Activated CD8-positive, alpha-beta memory T cell treated with anti-CD3 and anti-CD28 coated beads, Interleukin-2, amount 50 U/mL, for 48 hours (primary cell): ENCODE data around the gene MRPL50.

Source experiments
- DNase-seq: peaks from one replicate; pipeline ENCODE4 v3.0.0-alpha.2; 2020

MRPL50 gene

DNA sequence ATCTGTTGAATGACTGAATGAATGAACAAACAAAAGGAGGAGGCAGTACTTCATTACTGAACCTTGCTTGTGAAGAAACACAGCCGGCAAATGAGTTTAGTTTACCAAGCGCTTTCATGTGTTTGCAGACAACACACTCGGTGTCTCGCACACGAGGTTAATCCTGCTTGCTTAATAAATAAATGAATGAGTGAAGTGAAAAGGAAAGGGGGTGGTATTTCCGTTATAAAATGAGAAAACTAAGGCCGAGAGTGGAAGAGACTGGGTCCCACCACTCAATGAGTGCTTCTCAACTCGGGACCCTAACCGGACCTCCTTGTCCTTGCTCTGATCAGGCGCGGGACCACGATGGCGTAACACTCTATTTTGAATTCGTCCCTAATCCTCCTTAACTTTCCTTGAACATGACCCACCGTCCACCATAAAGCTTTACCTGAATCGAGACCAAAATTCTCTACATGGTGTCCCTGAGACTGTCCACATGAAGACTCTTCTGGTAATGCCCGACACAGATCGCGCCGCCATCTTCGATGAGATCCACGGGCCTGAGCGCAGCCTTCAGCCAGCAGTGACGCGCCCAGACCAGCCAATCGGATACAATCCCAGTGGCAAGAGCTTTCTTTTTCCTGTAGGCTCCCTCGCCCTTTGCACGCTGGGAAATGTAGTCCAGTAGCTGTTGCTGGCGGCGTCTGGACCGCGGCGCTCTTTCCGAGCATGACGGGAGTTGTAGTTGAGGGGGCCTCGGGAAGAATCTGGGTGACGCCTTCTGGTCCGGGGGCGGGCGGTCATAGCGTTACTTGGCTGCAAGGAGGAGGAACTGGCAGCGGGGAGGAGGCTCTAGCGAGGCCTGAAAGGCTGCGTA is at the start of gene MRPL50, which contains the start of gene ZNF189:
MRPL50 (minus strand) TSS at position 551 of the 862 bp plus-strand sequence; CDS start at position 525, 26 bp downstream.
ZNF189 (plus strand) TSS at position 784 of the 862 bp plus-strand sequence. CDS start 306 bp downstream, outside the sequence.
- DNase-seq: peak; percentile 91

DNA sequence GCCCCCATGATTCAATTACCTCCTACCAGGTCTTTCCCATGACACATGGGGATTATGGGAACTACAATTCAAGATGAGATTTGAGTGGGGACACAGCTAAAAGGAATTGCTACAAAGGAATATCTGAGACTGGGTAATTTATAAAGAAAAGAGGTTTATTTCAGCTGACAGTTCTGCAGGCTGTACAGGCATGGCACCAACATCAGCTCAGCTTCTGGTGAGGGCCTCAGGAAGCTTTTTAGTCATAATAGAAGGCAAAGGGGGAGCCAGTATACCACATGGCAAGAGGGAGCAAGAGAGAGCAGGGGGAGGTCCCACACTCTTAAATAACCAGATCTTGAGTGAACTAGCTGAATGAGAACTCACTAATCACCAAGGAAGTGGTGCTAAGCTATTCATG is 48.3 kb upstream of the MRPL50 start:
- DNase-seq: no peak

DNA sequence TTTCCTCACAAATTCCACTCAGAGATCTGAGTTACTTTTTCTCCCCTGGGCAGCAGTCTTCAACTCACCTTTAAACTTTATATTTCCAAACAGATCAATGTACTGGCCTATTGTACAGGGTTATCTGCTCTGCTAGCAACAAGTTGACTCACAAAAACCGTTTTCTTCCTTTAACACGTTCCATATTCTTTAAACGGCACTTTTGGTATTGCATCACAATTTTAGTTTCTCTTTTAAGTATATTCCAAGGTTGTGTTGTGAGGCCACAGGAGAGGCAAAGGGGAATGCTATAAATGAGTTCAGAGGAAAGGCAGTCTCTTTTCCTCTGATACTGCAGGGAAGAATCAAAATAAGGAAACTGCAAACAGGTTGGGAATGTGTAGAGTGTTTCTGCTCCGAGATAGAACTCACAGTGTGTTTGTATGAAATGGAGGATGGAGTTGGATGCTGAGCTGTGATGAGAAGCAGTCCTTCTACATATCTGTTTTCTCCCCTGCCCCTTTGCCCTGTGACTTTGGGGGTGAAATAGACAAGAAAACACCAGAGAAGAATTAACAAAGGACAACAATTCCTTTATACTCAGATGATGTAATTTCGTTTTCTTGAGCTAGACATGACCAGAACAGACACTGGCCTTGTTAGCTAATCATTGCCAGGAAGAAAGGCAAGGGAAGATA is 47.1 kb upstream of the MRPL50 start:
- DNase-seq: no peak

DNA sequence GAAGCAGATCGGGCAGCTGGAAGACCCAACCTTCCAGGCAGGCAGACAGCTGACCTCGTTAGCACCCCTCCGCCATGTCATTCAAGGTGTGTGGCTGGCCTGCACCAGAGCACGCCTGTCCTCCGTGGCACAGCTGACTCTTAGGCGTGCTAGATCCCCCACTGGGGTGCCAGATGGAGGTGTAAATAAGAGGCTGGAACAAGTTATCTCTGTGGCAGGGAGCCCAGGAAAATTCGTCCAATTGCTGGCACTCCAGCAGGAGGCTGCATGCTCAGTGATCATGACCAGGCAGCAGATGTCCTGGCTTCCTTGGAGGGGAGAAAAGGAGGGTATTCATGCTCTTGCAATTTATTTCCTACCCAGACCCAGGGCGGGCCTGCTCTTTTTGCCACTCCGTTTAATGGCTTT is 45.0 kb upstream of the MRPL50 start:
- DNase-seq: no peak

DNA sequence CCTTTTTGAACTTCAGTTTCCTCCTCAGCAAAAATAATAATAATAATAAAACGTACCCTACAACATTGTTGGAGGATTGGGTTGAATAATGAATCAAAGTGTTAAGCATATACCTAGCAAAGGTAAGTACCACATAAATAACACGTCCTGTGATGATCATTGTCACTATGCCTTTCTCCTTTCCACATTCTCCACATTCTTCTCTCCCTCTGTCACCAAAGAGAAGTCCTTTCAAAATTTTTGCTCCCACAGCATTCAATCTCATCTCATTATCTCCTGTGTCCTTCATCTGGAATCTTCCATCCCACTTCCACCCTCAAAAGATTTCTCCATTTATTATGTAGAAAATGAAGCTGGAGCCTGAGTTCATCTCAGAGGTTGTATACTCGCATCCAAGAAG is 44.3 kb upstream of the MRPL50 start:
- no peak for DNase-seq

DNA sequence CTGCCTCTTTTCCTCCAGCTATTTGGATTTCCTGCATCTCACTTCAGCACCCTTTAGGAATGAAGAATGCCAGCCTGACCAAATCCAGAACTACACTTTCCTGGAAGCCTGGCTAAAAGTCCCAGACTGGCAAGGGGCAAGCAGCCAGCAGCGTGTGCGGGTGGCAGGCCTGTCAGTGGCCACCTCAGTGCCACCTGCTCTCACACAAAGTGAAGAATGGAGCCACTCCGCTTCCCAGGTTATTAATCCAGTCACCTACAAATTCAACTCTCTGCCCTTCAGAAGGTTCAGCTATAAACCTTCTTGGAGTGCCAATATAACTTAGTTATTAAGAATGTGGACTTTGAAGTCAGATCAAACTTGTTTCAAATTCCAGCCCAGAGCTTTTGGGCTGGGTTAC is 43.9 kb upstream of the MRPL50 start:
- DNase-seq: no peak

DNA sequence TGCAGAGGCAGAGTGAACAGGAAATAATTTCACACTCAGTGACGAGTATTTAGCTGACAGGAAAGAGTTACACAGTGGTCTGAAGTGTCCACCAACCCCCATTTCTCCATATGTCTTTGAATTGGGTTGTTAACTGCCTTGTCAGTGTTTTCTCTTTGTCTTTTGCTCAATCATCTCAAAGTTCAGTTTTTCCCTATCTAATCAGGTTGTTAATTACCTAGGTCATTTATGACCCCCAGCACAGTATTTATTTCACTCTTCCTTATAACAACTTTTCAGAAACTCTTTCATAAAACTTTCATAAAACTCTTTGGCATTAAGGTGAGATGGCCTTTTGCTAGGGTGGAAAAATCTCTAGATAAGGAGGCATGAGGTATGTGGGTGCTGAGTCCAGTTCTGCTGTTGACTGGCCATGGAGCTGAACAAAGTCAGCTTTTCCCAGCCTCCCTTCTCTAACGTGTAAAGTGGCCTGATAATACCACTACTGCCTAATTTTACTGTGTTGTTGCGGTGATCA is 42.4 kb upstream of the MRPL50 start:
- DNase-seq: no peak

DNA sequence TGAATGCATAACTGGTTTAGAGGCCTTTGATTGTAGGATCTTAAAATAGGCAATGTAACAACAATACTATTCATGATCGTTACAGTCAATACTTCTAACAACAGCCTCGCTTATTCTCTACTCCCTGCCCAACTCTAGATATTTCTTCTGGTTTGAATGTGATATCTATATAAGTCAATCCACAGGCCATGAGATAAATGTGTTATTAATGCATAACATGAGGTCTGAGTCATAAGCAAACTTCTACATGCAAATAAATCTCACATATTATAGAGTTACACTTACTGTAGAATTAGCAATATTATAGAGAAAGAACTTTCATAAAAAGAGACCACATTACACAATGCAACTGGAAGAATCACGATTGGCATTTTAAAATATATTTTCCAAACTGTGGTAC is 40.1 kb upstream of the MRPL50 start:
- no peak for DNase-seq

DNA sequence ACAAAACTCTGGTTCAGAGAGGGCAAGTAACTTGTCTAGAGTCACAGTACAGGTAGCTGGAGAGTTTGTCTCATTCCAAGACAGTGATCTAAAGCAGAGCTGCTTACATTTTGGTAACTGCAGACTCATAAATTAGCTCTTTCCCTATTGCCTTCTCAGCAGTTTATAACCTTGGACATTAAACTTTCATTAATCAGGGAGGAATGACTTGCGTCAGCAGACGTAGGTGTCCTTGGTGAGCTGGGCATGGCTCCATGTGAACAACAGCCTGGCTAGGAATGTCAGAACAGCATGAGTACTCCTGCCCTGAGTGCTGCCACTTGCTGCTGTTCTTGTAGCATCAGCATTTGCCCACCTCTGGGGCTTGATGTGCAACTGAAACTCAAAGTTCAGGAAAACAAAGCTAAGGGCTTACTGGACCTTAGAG is 39.4 kb upstream of the MRPL50 start:
- no peak for DNase-seq

DNA sequence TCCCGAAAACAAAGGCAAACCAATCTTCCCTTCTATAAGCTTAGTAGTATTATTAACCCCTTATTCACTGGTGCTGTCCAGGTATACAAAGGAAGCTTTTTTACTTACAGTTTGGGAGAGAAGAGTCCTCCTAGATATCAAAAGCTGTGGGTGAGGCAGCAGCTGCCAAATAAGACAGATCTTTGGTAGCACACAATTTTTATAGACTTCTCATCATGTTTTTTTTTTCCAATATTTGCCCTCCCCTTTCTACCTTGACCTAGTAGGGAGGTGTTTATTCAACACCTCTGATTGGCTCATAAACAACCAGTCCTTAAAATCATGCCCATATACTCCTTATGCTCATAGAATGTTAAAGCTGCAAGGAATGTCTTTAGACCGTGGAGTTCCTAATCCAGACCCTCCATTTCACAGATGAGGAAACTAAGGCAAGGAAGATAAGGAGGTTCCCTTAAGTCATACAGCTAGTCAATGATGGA is 37.2 kb upstream of the MRPL50 start, which contains the start of gene ALDOB:
ALDOB (minus strand) TSS at position 174 of the 479 bp plus-strand sequence. CDS start 4,887 bp downstream, outside the sequence.
- DNase-seq: no peak

DNA sequence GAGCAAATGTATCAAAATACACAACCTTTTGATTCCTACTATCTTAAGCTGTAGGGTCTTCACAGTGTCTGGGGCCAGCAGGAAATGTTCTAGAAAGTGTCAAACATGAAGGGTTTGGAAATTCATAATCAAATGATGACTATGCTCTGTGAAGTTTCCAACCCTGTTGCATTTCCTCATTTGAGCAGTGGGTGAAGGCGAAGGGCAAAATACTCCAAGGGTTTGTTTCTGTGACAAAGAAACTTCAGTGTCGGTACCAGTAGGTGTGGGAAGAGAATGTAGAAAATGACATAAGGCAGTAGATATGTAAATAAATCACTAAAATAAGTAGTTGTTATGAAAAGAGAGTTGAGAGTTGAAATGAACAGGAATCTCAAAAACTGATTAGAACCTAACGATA is 36.6 kb upstream of the MRPL50 start:
- DNase-seq: no peak

DNA sequence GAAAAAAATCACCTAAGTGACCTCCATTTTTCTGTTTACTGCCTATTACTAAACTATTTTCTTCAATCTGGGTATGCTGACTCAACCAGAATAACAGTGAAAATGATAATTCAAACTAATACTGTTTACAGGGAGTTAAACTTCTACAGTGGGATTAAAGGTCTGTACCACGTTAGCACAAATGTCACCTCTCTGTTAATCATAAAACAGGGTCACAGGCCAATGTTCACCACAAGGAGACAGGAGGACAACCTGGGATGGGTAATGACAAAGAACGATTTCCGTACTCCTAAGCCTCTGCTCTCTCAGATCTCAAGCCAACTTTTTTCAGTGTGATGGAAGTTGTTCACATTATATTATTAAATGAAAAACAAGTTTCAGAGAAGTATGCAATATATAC is 34.8 kb upstream of the MRPL50 start:
- no peak for DNase-seq

DNA sequence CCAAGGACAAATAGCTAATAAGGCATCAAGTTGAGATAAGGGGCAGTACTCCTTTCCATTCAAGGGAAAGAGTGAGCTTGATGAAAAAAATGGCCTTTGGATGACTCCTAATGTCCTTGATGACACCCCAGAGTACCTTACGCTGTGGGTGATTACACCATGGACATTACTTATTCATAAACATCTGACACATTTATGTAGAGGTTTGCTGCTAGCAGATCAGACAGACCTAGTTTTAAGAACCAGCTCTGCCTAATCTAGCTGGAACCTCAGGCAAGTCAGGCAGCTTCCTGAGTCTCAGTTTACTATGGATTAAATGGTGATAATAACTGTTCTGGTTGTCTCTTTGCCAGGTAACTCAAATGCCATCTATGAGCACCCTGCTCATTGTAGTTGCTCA is 34.3 kb upstream of the MRPL50 start:
- DNase-seq: no peak

DNA sequence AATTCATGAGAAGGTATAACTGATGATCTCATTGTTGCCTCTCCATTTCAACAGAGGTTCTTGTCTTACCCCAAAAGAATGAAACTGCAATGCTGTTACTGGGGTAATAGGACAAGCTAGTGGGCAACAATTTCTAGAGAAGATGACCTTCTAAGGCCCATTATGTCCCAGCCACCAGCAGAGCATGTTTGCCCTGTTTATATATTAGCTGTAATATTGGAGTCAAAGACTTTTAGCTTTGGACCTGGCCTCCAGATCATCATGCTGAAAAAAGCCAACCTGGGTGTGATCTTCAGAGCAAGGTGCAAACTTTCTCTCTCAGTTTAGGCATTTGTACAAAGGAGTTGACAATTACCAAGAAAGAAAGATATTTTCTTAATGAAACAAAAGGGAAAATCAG is 33.8 kb upstream of the MRPL50 start:
- DNase-seq: no peak

DNA sequence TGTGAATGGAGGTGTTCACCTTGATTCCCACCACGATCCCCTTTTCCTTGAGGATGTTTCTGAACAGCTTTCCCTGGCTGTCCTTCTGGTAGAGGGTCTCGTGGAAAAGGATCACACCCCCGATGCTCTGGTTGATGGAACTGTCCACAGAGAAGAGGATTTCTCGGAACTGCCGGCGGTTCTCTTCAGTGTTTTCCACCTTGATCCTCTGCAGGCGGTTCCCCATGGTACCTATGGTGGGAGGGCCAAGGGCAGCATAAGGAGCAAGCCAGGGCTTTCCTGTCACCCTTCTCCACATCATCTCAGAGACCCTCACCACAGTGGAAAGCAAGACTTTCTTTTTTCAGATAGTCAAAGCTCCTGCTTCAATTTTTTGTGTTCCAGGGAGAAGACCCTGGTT is 31.3 kb upstream of the MRPL50 start:
- DNase-seq: no peak

DNA sequence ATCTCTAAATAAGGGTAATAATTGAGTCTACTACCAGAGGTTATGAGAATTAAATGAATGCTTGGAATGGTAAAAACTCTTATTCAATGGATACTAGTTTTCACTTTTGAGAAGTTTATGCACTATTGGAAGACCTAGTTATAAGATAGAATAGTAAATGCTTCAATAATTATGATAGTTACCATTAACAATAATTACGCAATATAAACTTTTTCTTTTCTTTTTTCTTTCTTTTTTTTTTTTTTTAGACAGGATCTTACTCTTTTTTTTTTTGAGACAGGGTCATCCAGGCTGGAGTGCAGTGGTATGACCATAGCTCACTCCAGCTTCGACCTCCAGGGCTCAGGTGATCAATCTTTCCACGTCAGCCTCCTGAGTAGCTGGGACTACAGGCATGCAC is 30.5 kb upstream of the MRPL50 start:
- no peak for DNase-seq

DNA sequence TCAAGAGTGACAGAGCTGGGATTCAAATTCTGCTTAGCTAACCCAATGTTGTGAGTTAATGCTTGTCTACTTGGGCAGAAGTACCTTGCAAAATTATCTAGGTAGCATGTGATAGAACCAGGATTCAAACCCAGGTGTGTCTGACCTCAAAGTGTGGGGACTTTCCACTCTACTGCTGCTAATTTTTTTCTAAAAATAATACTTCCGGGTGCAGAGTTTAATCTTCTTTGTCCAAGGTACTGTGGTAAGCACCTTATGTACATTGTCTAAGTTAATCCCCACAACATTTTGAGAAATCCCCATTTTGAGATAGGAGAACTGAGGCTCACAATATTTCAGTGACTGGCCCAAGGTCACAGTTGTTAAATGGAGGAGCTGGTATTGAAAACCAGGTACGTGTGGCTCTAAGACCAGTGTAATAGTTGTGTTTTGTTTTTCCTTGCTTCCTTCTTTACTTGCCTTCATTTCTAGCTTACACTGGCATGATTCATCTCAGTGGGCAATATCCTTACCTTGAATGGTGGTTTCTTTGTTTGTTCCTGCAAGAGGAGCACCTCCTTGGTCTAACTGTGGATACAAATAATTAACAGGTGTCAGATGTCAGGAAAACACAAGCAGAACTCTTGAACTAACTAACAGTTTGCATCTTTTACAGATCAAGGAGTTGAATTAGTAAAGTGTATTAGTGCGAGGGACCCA is 29.7 kb upstream of the MRPL50 start:
- DNase-seq: no peak

DNA sequence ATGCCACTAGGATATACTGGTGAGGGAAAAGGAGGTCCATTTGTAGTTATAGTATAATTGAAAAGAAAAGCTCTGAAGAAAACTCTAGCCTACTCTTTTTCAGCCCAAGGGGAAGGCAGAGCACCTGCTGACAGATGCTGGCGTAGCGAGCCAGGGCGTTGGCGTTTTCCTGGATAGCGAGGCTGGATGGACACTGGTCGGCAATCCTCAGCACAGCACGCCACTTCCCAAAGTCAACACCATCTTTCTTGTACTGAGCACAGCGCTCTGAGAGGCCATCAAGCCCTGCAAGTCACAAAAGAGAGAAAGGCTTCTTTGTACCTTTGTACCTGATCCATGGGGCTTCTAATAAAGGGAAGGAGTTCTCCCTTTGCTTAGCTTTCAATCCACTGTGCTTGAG is 28.9 kb upstream of the MRPL50 start:
- no peak for DNase-seq

DNA sequence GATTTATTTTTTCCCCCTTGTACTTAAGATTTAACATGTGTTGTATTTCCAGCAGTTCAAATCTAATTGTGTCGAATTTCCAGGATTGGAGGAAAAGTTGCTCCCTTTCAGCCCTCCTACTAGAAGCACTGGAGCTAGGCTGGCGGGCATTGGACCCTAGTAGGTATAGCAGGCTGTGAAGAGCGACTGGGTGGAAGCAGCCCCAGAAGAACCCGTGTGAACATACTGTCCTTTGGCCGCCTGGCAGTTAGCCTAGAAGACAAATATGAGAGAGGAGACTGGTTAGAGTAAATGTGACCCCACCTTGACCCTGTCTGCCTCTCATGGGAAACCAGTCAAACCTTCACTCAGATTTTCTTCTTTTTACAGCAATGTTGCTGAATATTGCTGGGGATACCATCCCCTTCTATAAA is 23.2 kb upstream of the MRPL50 start:
- no peak for DNase-seq

DNA sequence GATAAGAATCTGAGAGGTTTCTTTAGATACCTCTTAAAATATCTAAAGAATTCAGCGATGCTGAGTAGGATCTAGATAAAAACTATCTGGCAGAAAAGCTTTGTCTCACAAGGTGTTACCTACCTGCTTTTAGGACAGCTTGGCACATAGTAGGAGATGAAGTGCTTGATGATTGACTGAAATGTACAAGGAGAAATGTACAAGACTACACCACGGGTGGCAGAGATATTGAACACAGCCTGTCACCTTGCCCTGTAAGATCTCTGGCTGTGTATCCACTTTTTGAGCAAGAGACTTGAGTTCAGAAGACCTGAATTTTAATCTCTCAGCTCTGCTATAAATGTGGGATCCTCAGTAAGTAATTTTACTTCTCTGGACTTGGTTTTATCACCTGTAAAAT is 21.4 kb upstream of the MRPL50 start:
- DNase-seq: no peak

DNA sequence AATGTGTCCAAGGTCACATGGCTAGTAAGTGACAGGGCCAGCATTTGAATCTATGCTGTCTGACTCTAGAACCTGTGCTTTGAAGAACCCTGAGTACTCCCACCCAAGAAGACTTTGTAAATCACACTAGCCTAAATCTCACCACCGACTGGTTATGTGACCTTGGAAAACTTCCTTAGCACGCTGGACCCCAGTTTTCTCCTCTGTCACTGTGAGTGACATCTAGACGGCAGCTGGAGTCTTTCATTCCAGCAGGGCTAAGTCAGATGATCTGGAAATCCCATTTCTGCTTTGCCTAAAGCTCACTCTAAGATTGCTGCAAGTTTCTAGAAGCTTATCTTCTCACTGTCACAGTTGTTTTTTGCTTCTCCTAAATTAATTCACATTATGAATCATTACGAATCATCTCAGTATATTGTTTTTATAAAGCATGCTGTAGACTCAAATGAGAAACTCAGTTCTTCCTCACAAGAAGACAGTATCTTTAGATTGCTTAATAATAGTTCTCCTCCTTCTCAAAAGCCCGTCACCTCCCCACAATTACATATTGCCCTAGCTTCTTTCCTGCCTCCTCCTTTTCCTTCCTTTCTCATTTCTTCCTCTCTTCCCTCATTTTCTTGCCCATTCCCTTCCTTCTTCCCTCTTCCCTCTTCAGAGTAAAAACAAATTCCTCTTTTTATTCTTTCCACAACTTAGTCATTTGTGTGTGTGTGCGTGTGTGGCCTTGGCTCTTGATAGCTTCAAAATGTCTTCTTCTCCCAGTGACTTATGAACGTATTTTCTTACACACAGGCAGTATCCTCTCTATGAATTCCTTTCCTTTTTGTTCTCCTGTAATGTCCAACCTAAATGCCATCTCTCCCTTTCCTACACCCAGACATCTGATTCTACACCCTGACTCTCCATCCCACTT is 20.4 kb upstream of the MRPL50 start:
- DNase-seq: no peak

DNA sequence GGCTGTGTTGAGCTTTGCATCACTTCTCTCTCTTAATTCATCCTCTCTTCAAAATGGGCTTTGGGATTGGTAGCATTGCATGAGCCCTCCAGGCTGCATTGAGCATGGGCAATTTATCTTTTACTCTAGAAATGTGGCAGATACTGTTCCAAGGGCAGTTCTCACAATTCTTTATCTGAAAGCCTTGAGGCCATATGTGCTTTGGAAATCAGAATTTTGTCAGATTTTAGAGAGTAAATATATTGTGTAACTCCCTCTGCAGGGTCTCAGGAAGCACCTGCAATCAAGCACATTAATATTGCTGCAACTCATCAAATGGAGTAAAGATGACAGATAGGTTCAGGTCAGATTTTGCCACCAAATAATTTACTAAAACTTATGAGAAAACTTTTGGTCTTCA is 19.6 kb upstream of the MRPL50 start:
- DNase-seq: no peak
